Naive B cell (primary cell): ENCODE data around the gene RPL34. TPM values are rescaled to one million over a fixed set of nuclear protein-coding genes. Genes with fewer than 3 reads are reported as not detected.
"Not testable (repeated sequence)": the region's sequence is repeated elsewhere in the genome, so short reads cannot be mapped to it uniquely, and the experiment has no call there.

ENCODE experiments used
- ATAC-seq, 2 donors: fragments of 150-1000 bp; cut with Tn5 transposase; 2 replicates each; pipeline ENCODE4 v1.10.0; 2021; ENCODE audit warnings: low read depth in 2 of 2, mild to moderate bottlenecking in 2 of 2, moderate library complexity in 2 of 2
- DNase-seq: peaks from one replicate; pipeline ENCODE4 v3.0.0; 2022
- H3K27ac Mint-ChIP-seq, 6 donors: one replicate each; pipeline ENCODE4 v1.8.0; 2020 to 2022; ENCODE audit warnings: mild to moderate bottlenecking in 6 of 6, mixed read lengths in 6 of 6, moderate library complexity in 5 of 6, inconsistent platforms in 2 of 6
- H3K27me3 Mint-ChIP-seq, 3 donors: one replicate each; pipeline ENCODE4 v1.8.0; 2021 to 2022; ENCODE audit warnings: mixed read lengths in 3 of 3, mild to moderate bottlenecking in 1 of 3
- H3K36me3 Mint-ChIP-seq, 2 donors: one replicate each; pipeline ENCODE4 v1.8.0; 2020 to 2022; ENCODE audit warnings: mixed read lengths in 2 of 2, inconsistent platforms in 1 of 2, mild to moderate bottlenecking in 1 of 2
- H3K4me1 Mint-ChIP-seq, 3 donors: one replicate each; pipeline ENCODE4 v1.8.0; 2020 to 2022; ENCODE audit warnings: mixed read lengths in 3 of 3, inconsistent platforms in 1 of 3, mild to moderate bottlenecking in 1 of 3, moderate library complexity in 1 of 3
- H3K4me3 Mint-ChIP-seq, 8 donors: one replicate each; pipeline ENCODE4 v1.8.0; 2020 to 2022; ENCODE audit warnings: mild to moderate bottlenecking in 8 of 8, mixed read lengths in 8 of 8, moderate library complexity in 8 of 8, inconsistent platforms in 2 of 8
- H3K9me3 Mint-ChIP-seq, 7 donors: one replicate each; pipeline ENCODE4 v1.8.0; 2020 to 2022; ENCODE audit warnings: mixed read lengths in 7 of 7, mild to moderate bottlenecking in 5 of 7, inconsistent platforms in 2 of 7, moderate library complexity in 1 of 7
- polyA plus RNA-seq, 6 donors: library from polyadenylated mRNA; unstranded; fragments of 300-500 nt; fragmentation: Illumina TruSeq; gene quantifications; one replicate each; pipeline ENCODE4 v1.2.3, GENCODE V29; 2021; ENCODE audit warnings: low read depth in 6 of 6

Gene RPL34
- 1,000 to 10,000 TPM; 3,614 to 4,964 (median 4,202) TPM for polyA plus RNA-seq

- peaks cover 33 to 52% (median 43%) of the 10 kb centered on the region in 3 donors for H3K4me1 Mint-ChIP-seq
- no peaks in the 10 kb centered on the region for H3K27me3 Mint-ChIP-seq
- peaks cover 0 to 9% (median 0%) of the 10 kb centered on the region in 7 donors for H3K9me3 Mint-ChIP-seq
- ATAC-seq, result peak; percentile 100
- H3K27ac Mint-ChIP-seq, result peak within 1 kb of the TSS; percentile 85 to 99 (median 97)
- peak; percentile 92 for DNase-seq
- H3K36me3 Mint-ChIP-seq, result peaks cover 30 to 34% of the 10 kb centered on the region in 2 donors
- peak within 1 kb of the TSS; percentile 86 to 100 (median 96) for H3K4me3 Mint-ChIP-seq
Measured at GRCh38 chr4:108620101-108620932, at the start of gene RPL34. Gene RPL34 (plus strand): TSS chr4:108620576. CDS start chr4:108621960, 1,384 bp downstream.

- H3K4me3 Mint-ChIP-seq, result no peak overlapping the region
- H3K4me1 Mint-ChIP-seq, result peaks cover 0 to 5% (median 4%) of the 10 kb centered on the region in 3 donors
- no peaks in the 10 kb centered on the region for H3K27me3 Mint-ChIP-seq
- no peaks in the 10 kb centered on the region for H3K36me3 Mint-ChIP-seq
- peak overlapping the region in 2 of 6 donors; percentile 8 to 92 for H3K27ac Mint-ChIP-seq
- ATAC-seq (no peak), DNase-seq (no peak)
- H3K9me3 Mint-ChIP-seq, result no peaks in the 10 kb centered on the region
Measured at GRCh38 chr4:108570993-108571569, 49.3 kb upstream of the RPL34 start.

- H3K4me3 Mint-ChIP-seq, result no peak overlapping the region
- no peaks in the 10 kb centered on the region for H3K9me3 Mint-ChIP-seq
- DNase-seq (no peak), ATAC-seq (no peak)
- H3K36me3 Mint-ChIP-seq, result no peaks in the 10 kb centered on the region
- no peak overlapping the region for H3K27ac Mint-ChIP-seq
- peaks cover 0 to 5% (median 4%) of the 10 kb centered on the region in 3 donors for H3K4me1 Mint-ChIP-seq
- H3K27me3 Mint-ChIP-seq, result no peaks in the 10 kb centered on the region
Measured at GRCh38 chr4:108574402-108574801, 46.0 kb upstream of the RPL34 start.

GRCh38 chr4:108581083-108581482, 39.3 kb upstream of the RPL34 start:
- H3K4me3 Mint-ChIP-seq, result no peak overlapping the region
- ATAC-seq, result no peak
- no peaks in the 10 kb centered on the region for H3K27me3 Mint-ChIP-seq
- H3K9me3 Mint-ChIP-seq, result no peaks in the 10 kb centered on the region
- H3K4me1 Mint-ChIP-seq, result no peaks in the 10 kb centered on the region
- DNase-seq, result no peak
- H3K27ac Mint-ChIP-seq, result no peak overlapping the region
- H3K36me3 Mint-ChIP-seq, result no peaks in the 10 kb centered on the region

GRCh38 chr4:108586778-108587177, 33.6 kb upstream of the RPL34 start:
- H3K4me3 Mint-ChIP-seq, result no peak overlapping the region
- no peaks in the 10 kb centered on the region for H3K4me1 Mint-ChIP-seq
- no peak for DNase-seq
- no peak overlapping the region for H3K27ac Mint-ChIP-seq
- ATAC-seq, result no peak
- H3K9me3 Mint-ChIP-seq, result no peaks in the 10 kb centered on the region
- peaks cover under 1 to 4% of the 10 kb centered on the region in 2 donors for H3K36me3 Mint-ChIP-seq
- H3K27me3 Mint-ChIP-seq, result no peaks in the 10 kb centered on the region

- DNase-seq (no peak), ATAC-seq (no peak)
- Mint-ChIP-seq H3K4me3 (no peak overlapping the region), H3K27ac (no peak overlapping the region), H3K36me3 (peaks cover 9 to 13% of the 10 kb centered on the region in 2 donors), H3K4me1 (no peaks in the 10 kb centered on the region), H3K27me3 (no peaks in the 10 kb centered on the region), H3K9me3 (peaks cover 0 to 3% (median 0%) of the 10 kb centered on the region in 7 donors)
Measured at GRCh38 chr4:108588878-108589277, 31.5 kb upstream of the RPL34 start.

- H3K27me3 Mint-ChIP-seq, result no peaks in the 10 kb centered on the region
- H3K27ac Mint-ChIP-seq, result no peak overlapping the region
- ATAC-seq, result no peak
- no peaks in the 10 kb centered on the region for H3K4me1 Mint-ChIP-seq
- H3K36me3 Mint-ChIP-seq, result peaks cover 9 to 19% of the 10 kb centered on the region in 2 donors
- DNase-seq, result no peak
- H3K4me3 Mint-ChIP-seq, result no peak overlapping the region
- H3K9me3 Mint-ChIP-seq, result peaks cover 0 to 3% (median 0%) of the 10 kb centered on the region in 7 donors
Measured at GRCh38 chr4:108589961-108590360, 30.4 kb upstream of the RPL34 start.

- ATAC-seq (no peak), DNase-seq (no peak)
- no peaks in the 10 kb centered on the region for H3K27me3 Mint-ChIP-seq
- no peak overlapping the region for H3K4me3 Mint-ChIP-seq
- H3K9me3 Mint-ChIP-seq, result peaks cover 0 to 3% (median 0%) of the 10 kb centered on the region in 7 donors
- H3K4me1 Mint-ChIP-seq, result no peaks in the 10 kb centered on the region
- H3K36me3 Mint-ChIP-seq, result peaks cover 9 to 21% of the 10 kb centered on the region in 2 donors
- no peak overlapping the region for H3K27ac Mint-ChIP-seq
Measured at GRCh38 chr4:108590776-108591175, 29.6 kb upstream of the RPL34 start.

- Mint-ChIP-seq H3K4me1 (peaks cover 0 to 5% (median 0%) of the 10 kb centered on the region in 3 donors), H3K4me3 (no peak overlapping the region), H3K27me3 (no peaks in the 10 kb centered on the region), H3K27ac (no peak overlapping the region), H3K36me3 (peaks cover 9 to 21% of the 10 kb centered on the region in 2 donors), H3K9me3 (peaks cover 0 to 3% (median 0%) of the 10 kb centered on the region in 7 donors)
- DNase-seq, result no peak
- no peak for ATAC-seq
Measured at GRCh38 chr4:108592674-108592986, 27.7 kb upstream of the RPL34 start.

GRCh38 chr4:108594296-108594695, 26.1 kb upstream of the RPL34 start:
- not testable (repeated sequence) for H3K4me3 Mint-ChIP-seq, H3K9me3 Mint-ChIP-seq, H3K27ac Mint-ChIP-seq, H3K27me3 Mint-ChIP-seq, ATAC-seq, DNase-seq, H3K4me1 Mint-ChIP-seq
- peaks cover 9 to 21% of the 10 kb centered on the region in 2 donors for H3K36me3 Mint-ChIP-seq

- H3K9me3 Mint-ChIP-seq, result peaks cover 0 to 3% (median 0%) of the 10 kb centered on the region in 7 donors
- DNase-seq (no peak), ATAC-seq (no peak)
- no peak overlapping the region for H3K4me3 Mint-ChIP-seq
- H3K36me3 Mint-ChIP-seq, result peaks cover 4 to 21% of the 10 kb centered on the region in 2 donors
- H3K4me1 Mint-ChIP-seq, result peaks cover 0 to 5% (median 0%) of the 10 kb centered on the region in 3 donors
- no peaks in the 10 kb centered on the region for H3K27me3 Mint-ChIP-seq
- no peak overlapping the region for H3K27ac Mint-ChIP-seq
Measured at GRCh38 chr4:108596344-108596743, 24.0 kb upstream of the RPL34 start.

- Mint-ChIP-seq H3K27ac (no peak overlapping the region), H3K4me3 (no peak overlapping the region), H3K9me3 (peaks cover 0 to 2% (median 0%) of the 10 kb centered on the region in 7 donors), H3K27me3 (no peaks in the 10 kb centered on the region), H3K4me1 (peaks cover 0 to 5% (median 0%) of the 10 kb centered on the region in 3 donors), H3K36me3 (no peaks in the 10 kb centered on the region)
- ATAC-seq (no peak), DNase-seq (no peak)
Measured at GRCh38 chr4:108601106-108601505, 19.3 kb upstream of the RPL34 start.

GRCh38 chr4:108601532-108601931, 18.8 kb upstream of the RPL34 start:
- DNase-seq (no peak), ATAC-seq (no peak)
- no peak overlapping the region for H3K4me3 Mint-ChIP-seq
- no peaks in the 10 kb centered on the region for H3K36me3 Mint-ChIP-seq
- no peaks in the 10 kb centered on the region for H3K27me3 Mint-ChIP-seq
- peaks cover 0 to 3% (median 0%) of the 10 kb centered on the region in 3 donors for H3K4me1 Mint-ChIP-seq
- peak overlapping the region in 1 of 6 donors; percentile 66 for H3K27ac Mint-ChIP-seq
- peaks cover 0 to 4% (median 0%) of the 10 kb centered on the region in 7 donors for H3K9me3 Mint-ChIP-seq

- peaks cover 0 to 10% (median 2%) of the 10 kb centered on the region in 7 donors for H3K9me3 Mint-ChIP-seq
- DNase-seq (no peak), ATAC-seq (no peak)
- H3K27ac Mint-ChIP-seq, result peak overlapping the region in 1 of 6 donors; percentile 60
- H3K4me1 Mint-ChIP-seq, result no peaks in the 10 kb centered on the region
- H3K27me3 Mint-ChIP-seq, result no peaks in the 10 kb centered on the region
- peaks cover 5 to 6% of the 10 kb centered on the region in 2 donors for H3K36me3 Mint-ChIP-seq
- no peak overlapping the region for H3K4me3 Mint-ChIP-seq
Measured at GRCh38 chr4:108602163-108602562, 18.2 kb upstream of the RPL34 start.
